GM23338 (cell line): ENCODE data around the gene PHLDA3. TPM values are rescaled to one million over a fixed set of nuclear protein-coding genes. Genes with fewer than 3 reads are reported as not detected.

Experiments used
- ATAC-seq: fragments of 200-7000 bp; cut with Tn5 transposase; 3 replicates; pipeline ENCODE4 v1.9.1; 2020
- DNase-seq: peaks from one replicate; pipeline ENCODE4 v3.0.0-alpha.2; 2015; ENCODE audit warnings: low spot score
- H2AFZ ChIP-seq: fragments of 200-600 bp; sonication (generic); 2 replicates; pipeline ENCODE4 v1.8.0; 2016; ENCODE audit warnings: antibody characterized with exemption, mild to moderate bottlenecking, moderate library complexity
- H3F3A ChIP-seq: fragments of 200-600 bp; sonication (generic); replicated peaks from 2 replicates; pipeline ENCODE4 v1.8.0; 2017; ENCODE audit warnings: antibody characterized with exemption, mixed run types, low read depth
- H3K27ac ChIP-seq: fragments of 200-600 bp; sonication (generic); 2 replicates; pipeline ENCODE4 v1.6.1; 2016; ENCODE audit warnings: low read depth
- H3K27me3 ChIP-seq: fragments of 200-600 bp; sonication (generic); 2 replicates; pipeline ENCODE4 v1.8.0; 2016; ENCODE audit warnings: mild to moderate bottlenecking, mixed run types, moderate library complexity; ENCODE audit not compliant: insufficient read depth
- H3K36me3 ChIP-seq: fragments of 200-600 bp; sonication (generic); 2 replicates; pipeline ENCODE4 v1.8.0; 2016; ENCODE audit warnings: mild to moderate bottlenecking; ENCODE audit not compliant: insufficient read depth
- H3K4me1 ChIP-seq: fragments of 200-600 bp; sonication (generic); 2 replicates; pipeline ENCODE4 v1.8.0; 2016; ENCODE audit warnings: mild to moderate bottlenecking, moderate library complexity; ENCODE audit not compliant: insufficient read depth
- H3K4me2 ChIP-seq: fragments of 200-600 bp; sonication (generic); 2 replicates; pipeline ENCODE4 v1.7.1; 2017; ENCODE audit warnings: mixed run types
- H3K4me3 ChIP-seq: fragments of 200-600 bp; sonication (generic); 2 replicates; pipeline ENCODE4 v1.6.1; 2016; ENCODE audit warnings: mixed run types
- H3K79me2 ChIP-seq: fragments of 200-600 bp; sonication (generic); replicated peaks from 2 replicates; pipeline ENCODE4 v1.8.0; 2017; ENCODE audit warnings: mild to moderate bottlenecking; ENCODE audit not compliant: insufficient read depth
- H3K9me2 ChIP-seq: fragments of 200-600 bp; sonication (generic); 2 replicates; pipeline ENCODE4 v1.8.0; 2017; ENCODE audit not compliant: insufficient read depth
- H4K20me1 ChIP-seq: fragments of 200-600 bp; sonication (generic); replicated peaks from 2 replicates; pipeline ENCODE4 v1.8.0; 2017; ENCODE audit warnings: mild to moderate bottlenecking; ENCODE audit not compliant: insufficient read depth
- H3K27ac Mint-ChIP-seq: 2 replicates; pipeline ENCODE4 v1.8.0; 2020; ENCODE audit warnings: inconsistent platforms, mild to moderate bottlenecking, moderate library complexity, mixed read lengths
- H3K27me3 Mint-ChIP-seq: 3 replicates; pipeline ENCODE4 v1.8.0; 2022; ENCODE audit warnings: low read depth, mild to moderate bottlenecking, moderate library complexity, mixed read lengths, inconsistent platforms; ENCODE audit not compliant: insufficient read depth, poor library complexity
- H3K36me3 Mint-ChIP-seq: 3 replicates; pipeline ENCODE4 v1.8.0; 2021; ENCODE audit warnings: low read depth, mild to moderate bottlenecking, inconsistent platforms, moderate library complexity, mixed read lengths
- H3K4me1 Mint-ChIP-seq: 3 replicates; pipeline ENCODE4 v1.8.0; 2020; ENCODE audit warnings: mild to moderate bottlenecking, inconsistent platforms, mixed read lengths
- H3K4me3 Mint-ChIP-seq: 3 replicates; pipeline ENCODE4 v1.8.0; 2021; ENCODE audit warnings: moderate library complexity, mild to moderate bottlenecking, inconsistent platforms, mixed read lengths
- H3K9me3 Mint-ChIP-seq: 3 replicates; pipeline ENCODE4 v1.8.0; 2020; ENCODE audit warnings: moderate library complexity, mild to moderate bottlenecking, inconsistent platforms, mixed read lengths
- EZH2 ChIP-seq: fragments of 200-600 bp; sonication (generic); IDR thresholded peaks from one replicate; pipeline ENCODE4 v1.8.0; 2017; ENCODE audit warnings: antibody characterized with exemption, mild to moderate bottlenecking, low read depth; ENCODE audit not compliant: unreplicated experiment
- EZH2phosphoT487 ChIP-seq: fragments of 200-600 bp; sonication (generic); IDR thresholded peaks from one replicate; pipeline ENCODE4 v1.8.1; 2018; ENCODE audit warnings: antibody characterized with exemption; ENCODE audit not compliant: unreplicated experiment
- JUNB ChIP-seq: IDR thresholded peaks from one replicate; pipeline ENCODE4 v1.6.1; 2016; ENCODE audit warnings: antibody characterized with exemption; ENCODE audit not compliant: unreplicated experiment
- NANOG ChIP-seq: IDR thresholded peaks from 2 replicates; pipeline ENCODE4 v1.6.1; 2016; ENCODE audit warnings: antibody characterized with exemption, borderline replicate concordance
- POLR2AphosphoS5 ChIP-seq: IDR thresholded peaks from 2 replicates; pipeline ENCODE4 v1.6.1; 2016; ENCODE audit warnings: antibody characterized with exemption, low read depth
- STAT1 ChIP-seq: IDR thresholded peaks from one replicate; pipeline ENCODE4 v1.6.1; 2016; ENCODE audit warnings: antibody characterized with exemption; ENCODE audit not compliant: unreplicated experiment
- ZNF114 ChIP-seq: fragments of 250-450 bp; sonication (Bioruptor Pico); IDR thresholded peaks from 2 replicates; pipeline ENCODE4 v1.5.0; 2020; ENCODE audit warnings: mild to moderate bottlenecking, moderate library complexity
- ZNF462 ChIP-seq: fragments of 250-450 bp; sonication (Bioruptor Pico); IDR thresholded peaks from 2 replicates; pipeline ENCODE4 v1.5.0; 2020; ENCODE audit warnings: mild to moderate bottlenecking, moderate library complexity
- polyA plus RNA-seq: library from polyadenylated mRNA; unstranded; fragments of >200 nt; fragmentation: Nextera tagmentation; extraction: Ambion mirVana; gene quantifications from 2 replicates; pipeline ENCODE4 v1.2.1, GENCODE V29; 2016
- total RNA-seq: library from RNA; depleted of rRNA; stranded (reverse); fragments of >200 nt; shearing (Covaris generic); gene quantifications from 2 replicates; pipeline ENCODE4 v1.2.3, GENCODE V29; 2014
- TF ChIP-seq, protein P1 (sequence below): IDR thresholded peaks from one replicate; pipeline ENCODE4 v1.6.1; 2018; ENCODE audit warnings: antibody characterized with exemption; ENCODE audit not compliant: unreplicated experiment
- TF ChIP-seq, protein P2 (sequence below): IDR thresholded peaks from 2 replicates; pipeline ENCODE4 v1.6.1; 2016; ENCODE audit warnings: antibody characterized with exemption

PHLDA3 gene
- total and polyA plus RNA-seq, 2 experiments from 2014 or later = 37.5 to 87.4 TPM

DNA sequence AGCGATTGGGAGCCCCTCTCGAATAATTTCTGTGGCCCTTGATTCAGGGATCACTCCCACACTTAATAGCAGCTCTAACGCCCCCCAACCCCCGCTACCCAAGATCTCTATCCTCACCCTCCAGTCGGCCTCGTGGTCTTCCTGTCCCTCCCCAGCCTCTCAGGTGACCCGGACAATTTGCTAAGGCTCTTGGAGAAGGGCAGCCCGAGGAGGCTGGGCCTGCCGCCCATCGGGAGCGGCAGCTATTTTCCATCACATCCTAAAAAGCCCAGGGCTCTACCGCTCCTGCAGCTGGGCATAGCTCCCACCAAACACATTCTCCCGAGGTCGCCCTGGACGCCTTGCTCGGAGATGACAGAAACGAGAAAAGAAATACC is 12.0 kb upstream of the PHLDA3 start (continued):
- TF ChIP-seq, protein P1, sequence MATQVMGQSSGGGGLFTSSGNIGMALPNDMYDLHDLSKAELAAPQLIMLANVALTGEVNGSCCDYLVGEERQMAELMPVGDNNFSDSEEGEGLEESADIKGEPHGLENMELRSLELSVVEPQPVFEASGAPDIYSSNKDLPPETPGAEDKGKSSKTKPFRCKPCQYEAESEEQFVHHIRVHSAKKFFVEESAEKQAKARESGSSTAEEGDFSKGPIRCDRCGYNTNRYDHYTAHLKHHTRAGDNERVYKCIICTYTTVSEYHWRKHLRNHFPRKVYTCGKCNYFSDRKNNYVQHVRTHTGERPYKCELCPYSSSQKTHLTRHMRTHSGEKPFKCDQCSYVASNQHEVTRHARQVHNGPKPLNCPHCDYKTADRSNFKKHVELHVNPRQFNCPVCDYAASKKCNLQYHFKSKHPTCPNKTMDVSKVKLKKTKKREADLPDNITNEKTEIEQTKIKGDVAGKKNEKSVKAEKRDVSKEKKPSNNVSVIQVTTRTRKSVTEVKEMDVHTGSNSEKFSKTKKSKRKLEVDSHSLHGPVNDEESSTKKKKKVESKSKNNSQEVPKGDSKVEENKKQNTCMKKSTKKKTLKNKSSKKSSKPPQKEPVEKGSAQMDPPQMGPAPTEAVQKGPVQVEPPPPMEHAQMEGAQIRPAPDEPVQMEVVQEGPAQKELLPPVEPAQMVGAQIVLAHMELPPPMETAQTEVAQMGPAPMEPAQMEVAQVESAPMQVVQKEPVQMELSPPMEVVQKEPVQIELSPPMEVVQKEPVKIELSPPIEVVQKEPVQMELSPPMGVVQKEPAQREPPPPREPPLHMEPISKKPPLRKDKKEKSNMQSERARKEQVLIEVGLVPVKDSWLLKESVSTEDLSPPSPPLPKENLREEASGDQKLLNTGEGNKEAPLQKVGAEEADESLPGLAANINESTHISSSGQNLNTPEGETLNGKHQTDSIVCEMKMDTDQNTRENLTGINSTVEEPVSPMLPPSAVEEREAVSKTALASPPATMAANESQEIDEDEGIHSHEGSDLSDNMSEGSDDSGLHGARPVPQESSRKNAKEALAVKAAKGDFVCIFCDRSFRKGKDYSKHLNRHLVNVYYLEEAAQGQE = no peak
- TF ChIP-seq ZNF114 (CRISPR knock-in tag) (no peak), STAT1 (no peak), NANOG (no peak), JUNB (no peak), POLR2AphosphoS5 (no peak), EZH2phosphoT487 (no peak)

DNA sequence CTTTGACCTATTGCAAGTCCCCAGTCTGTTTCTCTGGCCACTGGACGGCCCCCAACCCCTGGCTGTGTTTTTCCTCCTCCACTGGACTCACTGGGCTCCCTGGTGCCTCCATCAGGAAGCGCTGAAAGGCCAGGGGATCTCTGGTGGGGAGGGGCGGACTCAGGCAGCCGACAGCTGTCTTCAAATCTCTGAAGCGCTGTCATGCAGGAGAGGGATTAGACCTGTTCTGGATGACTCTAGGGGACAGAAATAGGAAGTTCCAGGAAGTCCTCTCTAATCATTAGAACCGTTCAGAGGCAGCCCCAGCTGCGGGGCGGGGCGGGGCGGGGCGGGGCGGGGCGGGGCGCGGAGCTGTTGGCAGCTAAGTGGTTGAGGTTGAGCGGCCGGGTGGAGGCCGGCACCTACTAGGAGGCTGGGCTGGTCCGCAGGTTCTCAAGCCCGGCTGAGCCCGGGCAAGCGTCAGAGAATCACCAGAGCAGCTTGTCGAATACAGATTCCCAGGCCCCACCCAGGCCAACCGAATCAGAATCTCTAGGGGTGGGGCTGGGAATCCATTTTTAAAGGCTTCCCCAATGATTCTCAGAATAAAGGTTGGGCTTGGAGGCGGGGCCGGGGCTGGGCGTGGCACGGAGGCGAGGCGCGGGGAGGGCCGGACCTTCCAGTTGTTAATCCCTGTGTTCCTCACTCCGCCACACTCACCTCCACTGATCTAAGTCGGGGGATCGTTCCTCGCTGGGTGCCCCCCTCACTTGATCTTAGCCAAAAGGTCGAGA is 11.4 kb upstream of the PHLDA3 start:
- H2AFZ ChIP-seq = peak overlapping the region; percentile 96
- peaks cover 9% of the 10 kb centered on the region for H3K27me3 ChIP-seq
- H3K27me3 Mint-ChIP-seq = peaks cover 19% of the 10 kb centered on the region
- no peak overlapping the region for H3K27ac Mint-ChIP-seq
- peak overlapping the region; percentile 94 for H3K4me2 ChIP-seq
- ATAC-seq (peak; percentile 62), DNase-seq (peak; percentile 96)
- H3K4me1 Mint-ChIP-seq = peaks cover 31% of the 10 kb centered on the region
- no peaks in the 10 kb centered on the region for H3K79me2 ChIP-seq
- peak overlapping the region; percentile 75 for H3K4me3 ChIP-seq
- no peaks in the 10 kb centered on the region for H3K9me2 ChIP-seq
- no peaks in the 10 kb centered on the region; the same call in 1 of the 2 replicates for H3F3A ChIP-seq
- H3K4me1 ChIP-seq = peaks cover 27% of the 10 kb centered on the region
- no peaks in the 10 kb centered on the region for H3K36me3 Mint-ChIP-seq
- no peaks in the 10 kb centered on the region for H3K36me3 ChIP-seq
- H4K20me1 ChIP-seq = no peaks in the 10 kb centered on the region
- H3K27ac ChIP-seq = no peak overlapping the region
- H3K4me3 Mint-ChIP-seq = peak overlapping the region; percentile 80
- no peaks in the 10 kb centered on the region for H3K9me3 Mint-ChIP-seq
- TF ChIP-seq ZNF462 (CRISPR knock-in tag) = peak; percentile 95
- TF ChIP-seq, protein P2, sequence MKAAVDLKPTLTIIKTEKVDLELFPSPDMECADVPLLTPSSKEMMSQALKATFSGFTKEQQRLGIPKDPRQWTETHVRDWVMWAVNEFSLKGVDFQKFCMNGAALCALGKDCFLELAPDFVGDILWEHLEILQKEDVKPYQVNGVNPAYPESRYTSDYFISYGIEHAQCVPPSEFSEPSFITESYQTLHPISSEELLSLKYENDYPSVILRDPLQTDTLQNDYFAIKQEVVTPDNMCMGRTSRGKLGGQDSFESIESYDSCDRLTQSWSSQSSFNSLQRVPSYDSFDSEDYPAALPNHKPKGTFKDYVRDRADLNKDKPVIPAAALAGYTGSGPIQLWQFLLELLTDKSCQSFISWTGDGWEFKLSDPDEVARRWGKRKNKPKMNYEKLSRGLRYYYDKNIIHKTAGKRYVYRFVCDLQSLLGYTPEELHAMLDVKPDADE = no peak
- TF ChIP-seq, protein P1 = no peak
- no peak for TF ChIP-seq EZH2
- TF ChIP-seq POLR2AphosphoS5 = peak; percentile 85
